Airway epithelial cell (primary cell): Measurements from ENCODE around the gene LMAN1. TPM values are rescaled to one million over a fixed set of nuclear protein-coding genes. Genes with fewer than 3 reads are reported as not detected.

Experiments
- total RNA-seq: library from RNA; depleted of rRNA; stranded (reverse); fragments of >200 nt; gene quantifications from 2 replicates; pipeline ENCODE4 v1.2.3, GENCODE V29; 2015

The LMAN1 gene
- total RNA-seq = 76.8 and 91.3 TPM in 2 replicates

GRCh38 chr18:59358712-59359575 is at the start of gene LMAN1:
Gene LMAN1 (minus strand): TSS chr18:59359265. CDS start chr18:59359244, 21 bp downstream.

GRCh38 chr18:59318460-59319050 is 40.5 kb downstream of the LMAN1 start, which contains the start of gene CPLX4:
Gene CPLX4 (minus strand): TSS chr18:59318649. CDS start chr18:59318462, 187 bp downstream.

Other genes starting within 250 kb of the LMAN1 start
- 29.5 and 42.3 TPM in 2 replicates for gene SEC11C, start 219.4 kb downstream of the LMAN1 start, total RNA-seq
- not detected in 2 replicates for gene GRP, start 139.1 kb downstream of the LMAN1 start, total RNA-seq
- gene RAX, start 85.8 kb downstream of the LMAN1 start, total RNA-seq = not detected in 2 replicates
- not detected in 2 replicates for gene CPLX4, start 40.6 kb downstream of the LMAN1 start, total RNA-seq